Stimulated activated CD4-positive, alpha-beta T cell treated with anti-CD3 and anti-CD28 coated beads, Interleukin-4, amount 100 ng/mL, for 48 hours (primary cell): ENCODE data around the gene BEST2.

Experiments used
- DNase-seq, 2 donors: peaks; one replicate each; pipeline ENCODE4 v3.0.0-alpha.2; 2020; ENCODE audit warnings: low read depth in 2 of 2

Gene BEST2

GRCh38 chr19:12769689-12770088 is 18.1 kb downstream of the BEST2 start:
- peak in 1 of 2 donors; percentile 58 for DNase-seq

- no peak for DNase-seq
Observed at GRCh38 chr19:12770922-12771321, 19.3 kb downstream of the BEST2 start.

GRCh38 chr19:12772323-12772722 is 20.7 kb downstream of the BEST2 start:
- DNase-seq: no peak

- DNase-seq: no peak
Observed at GRCh38 chr19:12773571-12773970, 22.0 kb downstream of the BEST2 start.

GRCh38 chr19:12774588-12775555 is 23.3 kb downstream of the BEST2 start, which contains the start of gene HOOK2:
HOOK2 (minus strand) TSS chr19:12775552; CDS start chr19:12775449, 103 bp downstream.
- no peak for DNase-seq

- peak; percentile 77 to 82 for DNase-seq
Observed at GRCh38 chr19:12777217-12778016, 25.8 kb downstream of the BEST2 start.

GRCh38 chr19:12778017-12778904 is 26.7 kb downstream of the BEST2 start:
- DNase-seq: no peak

GRCh38 chr19:12778905-12779161 is 27.2 kb downstream of the BEST2 start:
- no peak for DNase-seq

GRCh38 chr19:12779162-12779993 is 27.8 kb downstream of the BEST2 start:
- no peak for DNase-seq

GRCh38 chr19:12782174-12782423 is 30.5 kb downstream of the BEST2 start:
- DNase-seq: no peak

GRCh38 chr19:12782424-12783290 is 31.1 kb downstream of the BEST2 start:
- peak; percentile 81 to 86 for DNase-seq

GRCh38 chr19:12783291-12783848 is 31.8 kb downstream of the BEST2 start:
- DNase-seq: peak; percentile 56 to 66

- DNase-seq: no peak
Observed at GRCh38 chr19:12783849-12784393, 32.3 kb downstream of the BEST2 start.

GRCh38 chr19:12784394-12784870 is 32.8 kb downstream of the BEST2 start:
- DNase-seq: no peak

GRCh38 chr19:12784871-12785430 is 33.4 kb downstream of the BEST2 start:
- DNase-seq: no peak

GRCh38 chr19:12785431-12786031 is 33.9 kb downstream of the BEST2 start:
- no peak for DNase-seq

- DNase-seq: no peak
Observed at GRCh38 chr19:12786141-12786870, 34.7 kb downstream of the BEST2 start.

- DNase-seq: no peak
Observed at GRCh38 chr19:12786952-12787351, 35.4 kb downstream of the BEST2 start.
